ENCODE data around the gene PROCR. TPM values are rescaled to one million over a fixed set of nuclear protein-coding genes. Genes with fewer than 3 reads are reported as not detected.

Gene PROCR
- total RNA-seq, 2 experiments from 2014 or later = 1.0 to 1.1 TPM

DNA sequence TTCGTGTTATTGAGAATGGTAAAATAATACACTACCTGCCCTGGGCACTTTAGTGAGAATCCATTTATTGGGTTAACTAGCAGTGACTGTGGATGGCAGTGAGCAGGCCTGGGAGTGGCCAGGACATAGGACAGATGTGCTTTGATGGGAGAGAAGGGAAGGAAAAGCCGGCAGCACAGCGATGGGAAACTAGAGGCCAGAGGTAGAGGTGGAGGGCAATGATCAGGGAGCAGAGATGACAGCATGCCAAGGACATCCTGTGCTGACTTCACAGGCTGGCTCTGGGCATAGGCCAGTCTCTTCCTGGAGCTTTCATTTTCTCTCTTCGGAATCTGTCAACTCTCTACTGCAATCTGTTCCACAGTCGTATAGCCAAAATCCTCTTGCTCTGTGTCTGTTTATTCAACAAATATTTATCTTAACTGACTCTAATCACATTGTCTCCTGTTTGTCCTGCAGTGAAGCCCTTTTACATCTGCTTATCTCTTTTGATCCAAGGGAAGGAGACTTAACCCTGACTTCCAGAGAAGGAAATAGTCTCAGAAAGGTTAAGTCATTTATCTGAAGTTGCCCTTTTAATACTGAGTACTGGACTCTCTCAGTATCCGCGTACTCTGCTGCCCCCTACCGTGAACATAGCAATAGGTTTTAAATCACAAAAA lies 36.2 kb downstream of the PROCR start:
- POLR2A ChIA-PET = no interaction called here
- CTCF ChIA-PET = interaction anchor here (0.6 to 5.1 kb wide), 11 partner anchors 11 to 234 kb away, joined by 3 to 64 read pairs (median 3); partner anchors contain the start of genes EDEM2 and GDF5
- no peak overlapping the region for H3K27ac Mint-ChIP-seq
- DNase-seq = peak; percentile 83
- no peaks in the 10 kb centered on the region for H3K27me3 Mint-ChIP-seq
- H3K9me3 Mint-ChIP-seq = no peaks in the 10 kb centered on the region
- intact Hi-C loops (cut with micrococcal nuclease) = loop anchor here (1.0 to 10.0 kb wide), 4 partner anchors 63 to 374 kb away; partner anchors contain the start of genes GSS and MYH7B
- H3K4me3 Mint-ChIP-seq = no peak overlapping the region
- H3K4me1 Mint-ChIP-seq (ENCODE audit: low read depth) = no peaks in the 10 kb centered on the region
- H3K36me3 Mint-ChIP-seq = no peaks in the 10 kb centered on the region

DNA sequence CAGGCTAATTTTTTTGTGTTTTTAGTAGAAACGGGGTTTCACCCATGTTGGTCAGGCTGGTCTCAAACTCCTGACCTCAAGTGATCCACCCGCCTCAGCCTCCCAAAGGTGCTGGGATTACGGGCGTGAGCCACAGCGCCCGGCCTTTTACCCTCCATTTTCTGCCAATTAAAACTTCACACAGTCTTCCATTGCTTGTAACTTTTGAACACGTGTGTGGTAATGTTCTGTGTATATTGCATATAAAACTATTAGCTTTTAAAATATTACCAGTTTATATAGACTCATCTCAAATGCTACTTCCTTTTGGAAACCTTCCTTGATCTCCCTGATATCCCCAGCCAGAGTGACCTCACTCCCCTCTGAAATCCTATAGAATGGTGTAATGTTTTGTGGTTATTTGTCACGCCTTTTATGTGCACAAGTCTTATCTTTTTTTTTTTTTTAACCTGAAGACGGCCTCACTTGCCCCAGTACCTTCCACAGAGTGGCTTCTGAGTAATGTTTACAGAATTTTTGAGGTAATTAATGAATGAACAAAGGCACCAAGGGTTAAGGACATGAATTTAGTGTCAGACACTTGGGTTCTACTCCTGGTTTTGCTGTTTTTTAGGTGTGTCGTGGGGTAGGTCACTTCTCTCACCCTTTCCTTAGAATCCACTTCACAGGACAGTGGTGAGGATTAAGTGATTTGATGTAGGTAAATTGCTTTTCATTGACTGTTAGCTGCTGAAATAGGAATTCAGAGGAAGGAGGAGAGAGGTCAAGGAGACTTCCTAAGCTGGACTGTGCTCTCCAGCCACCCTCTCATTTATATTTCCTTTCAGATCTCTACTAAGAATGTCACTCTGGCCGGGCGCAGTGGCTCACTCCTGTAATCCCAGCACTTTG lies 43.4 kb downstream of the PROCR start:
- intact Hi-C loops (cut with micrococcal nuclease) = no loop called here
- Mint-ChIP-seq H3K4me3 (no peak overlapping the region), H3K36me3 (no peaks in the 10 kb centered on the region), H3K27me3 (no peaks in the 10 kb centered on the region), H3K9me3 (no peaks in the 10 kb centered on the region), H3K27ac (no peak overlapping the region), H3K4me1 (ENCODE audit: low read depth) (no peaks in the 10 kb centered on the region)
- POLR2A ChIA-PET = no interaction called here
- DNase-seq = no peak
- CTCF ChIA-PET = no interaction called here

DNA sequence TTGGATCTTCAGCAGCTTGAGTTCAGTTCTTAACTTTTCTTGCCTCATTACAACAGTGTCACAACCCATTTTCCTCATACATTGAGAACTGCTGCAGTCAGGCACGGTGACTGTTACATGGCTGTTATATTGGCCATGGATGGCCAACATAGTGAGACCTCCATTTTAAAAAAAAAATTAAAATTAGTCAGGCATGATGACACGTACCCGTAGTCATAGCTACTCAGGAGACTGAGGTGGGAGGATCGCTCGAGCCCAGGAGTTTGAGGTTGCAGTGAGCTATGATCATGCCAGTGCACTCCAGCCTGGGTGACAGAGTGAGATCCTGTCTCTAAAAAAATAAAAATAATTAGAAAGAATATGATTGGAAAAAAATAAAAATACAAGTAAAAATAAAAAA lies 44.7 kb downstream of the PROCR start:
- ChIA-PET POLR2A (no interaction called here), CTCF (interaction anchor here (0.8 kb wide), 2 partner anchors 69 to 122 kb away, joined by 3 read pairs; partner anchors contain the start of gene EDEM2)
- H3K9me3 Mint-ChIP-seq = no peaks in the 10 kb centered on the region
- H3K36me3 Mint-ChIP-seq = no peaks in the 10 kb centered on the region
- H3K4me1 Mint-ChIP-seq (ENCODE audit: low read depth) = no peaks in the 10 kb centered on the region
- intact Hi-C loops (cut with micrococcal nuclease) = no loop called here
- no peak overlapping the region for H3K27ac Mint-ChIP-seq
- no peaks in the 10 kb centered on the region for H3K27me3 Mint-ChIP-seq
- DNase-seq = no peak
- no peak overlapping the region for H3K4me3 Mint-ChIP-seq

DNA sequence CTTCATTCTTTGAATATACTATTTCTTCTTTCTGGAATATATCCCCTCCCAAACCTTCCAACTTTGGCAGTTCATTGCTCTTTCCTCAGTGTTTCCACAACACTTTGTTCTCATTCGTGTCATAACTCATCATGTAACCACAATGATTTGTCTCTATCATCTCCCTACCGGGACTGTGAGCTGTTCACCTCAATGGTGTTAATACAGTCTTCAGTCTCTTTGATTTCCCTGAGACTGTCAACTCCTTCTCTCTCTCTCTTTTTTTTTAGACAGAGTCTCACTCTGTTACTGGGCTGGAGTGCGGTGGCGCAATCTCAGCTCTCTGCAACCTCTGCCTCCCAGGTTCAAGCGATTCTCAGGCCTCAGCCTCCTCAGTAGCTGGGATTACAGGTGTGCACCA lies 52.1 kb downstream of the PROCR start:
- intact Hi-C loops (cut with micrococcal nuclease) = no loop called here
- H3K4me1 Mint-ChIP-seq (ENCODE audit: low read depth) = peaks cover 7% of the 10 kb centered on the region
- ChIA-PET CTCF (interaction anchor here (0.7 to 1.6 kb wide), 3 partner anchors 14 to 54 kb away, joined by 3 to 6 read pairs (median 4); partner anchors contain the start of gene MMP24OS), POLR2A (interaction anchor here (0.6 kb wide), 1 partner anchor 189 kb away, joined by 3 read pairs; no protein-coding TSS in a partner anchor)
- H3K27ac Mint-ChIP-seq = no peak overlapping the region
- no peak overlapping the region for H3K4me3 Mint-ChIP-seq
- DNase-seq = no peak
- peaks cover 21% of the 10 kb centered on the region for H3K27me3 Mint-ChIP-seq
- peaks cover 2% of the 10 kb centered on the region for H3K9me3 Mint-ChIP-seq
- H3K36me3 Mint-ChIP-seq = peaks cover 5% of the 10 kb centered on the region

DNA sequence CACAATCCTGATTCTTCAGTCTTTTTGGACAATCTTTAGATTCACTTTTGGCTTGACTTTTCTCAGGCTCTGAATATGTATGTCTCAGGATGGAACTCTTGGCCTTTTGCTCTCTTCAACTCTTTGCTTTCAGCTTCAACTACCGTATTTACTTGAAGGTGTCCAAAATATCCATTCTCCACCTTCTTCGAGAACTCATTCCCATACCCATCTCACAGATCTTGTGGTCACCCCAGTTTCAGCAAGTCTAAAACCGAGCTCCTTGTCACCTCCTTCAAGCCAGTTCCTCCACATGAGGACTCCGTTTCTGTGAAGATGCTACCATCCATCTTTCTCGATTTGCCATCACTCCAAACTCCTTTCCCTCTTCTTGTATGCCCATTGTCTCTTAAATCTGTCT lies 52.7 kb downstream of the PROCR start:
- Mint-ChIP-seq H3K4me3 (no peak overlapping the region), H3K27ac (no peak overlapping the region), H3K27me3 (peaks cover 26% of the 10 kb centered on the region), H3K36me3 (peaks cover 6% of the 10 kb centered on the region), H3K4me1 (ENCODE audit: low read depth) (peaks cover 7% of the 10 kb centered on the region), H3K9me3 (peaks cover 2% of the 10 kb centered on the region)
- ChIA-PET POLR2A (interaction anchor here (0.6 kb wide), 1 partner anchor 189 kb away, joined by 3 read pairs; no protein-coding TSS in a partner anchor), CTCF (interaction anchor here (0.7 to 1.6 kb wide), 2 partner anchors 16 to 53 kb away, joined by 3 to 6 read pairs; partner anchors contain the start of gene MMP24OS)
- DNase-seq = no peak
- intact Hi-C loops (cut with micrococcal nuclease) = no loop called here

DNA sequence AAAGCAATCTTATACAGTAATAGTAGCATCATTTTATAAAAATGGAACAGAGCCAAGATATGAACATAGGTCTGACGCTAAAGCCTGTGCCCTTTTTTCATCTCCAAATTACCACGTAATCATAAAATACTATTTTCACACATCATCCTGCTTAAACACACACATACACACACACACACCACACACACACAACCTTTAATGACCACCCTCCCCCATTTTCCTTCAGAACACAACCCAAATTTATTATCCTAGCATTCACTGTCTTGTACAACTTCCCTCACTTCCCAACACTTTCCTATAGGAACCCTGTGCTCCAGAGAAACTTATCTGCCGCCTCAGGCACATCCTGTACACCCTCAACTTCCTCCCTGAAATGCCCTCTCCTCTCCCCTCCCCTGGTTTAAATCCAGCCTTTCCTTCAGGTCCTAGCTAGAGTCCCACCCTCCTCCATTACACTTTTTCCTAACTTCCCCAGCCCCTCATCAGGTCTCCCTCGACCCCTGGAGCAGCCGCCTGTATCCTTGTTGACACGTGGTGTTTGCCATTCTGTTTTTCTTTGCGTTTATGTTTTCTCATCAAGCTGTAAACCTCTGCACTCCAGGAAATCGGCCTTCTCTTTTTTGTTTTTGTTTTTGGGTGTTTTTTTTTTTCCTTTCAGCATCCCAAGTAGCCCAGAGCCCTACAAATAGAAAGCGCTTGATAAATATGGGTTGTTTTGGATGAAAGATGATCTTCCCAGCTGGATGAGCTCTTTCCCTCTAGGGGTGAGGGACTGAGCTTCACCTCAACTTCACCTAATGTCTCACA lies 53.6 kb downstream of the PROCR start:
- CTCF ChIA-PET = interaction anchor here (1.0 kb wide), 1 partner anchor 15 kb away, joined by 4 read pairs; no protein-coding TSS in a partner anchor
- Mint-ChIP-seq H3K4me1 (ENCODE audit: low read depth) (peaks cover 7% of the 10 kb centered on the region), H3K36me3 (peaks cover 8% of the 10 kb centered on the region), H3K27ac (no peak overlapping the region), H3K9me3 (peaks cover 2% of the 10 kb centered on the region), H3K27me3 (peaks cover 27% of the 10 kb centered on the region), H3K4me3 (peak overlapping the region; percentile 42)
- DNase-seq = no peak
- POLR2A ChIA-PET = no interaction called here
- intact Hi-C loops (cut with micrococcal nuclease) = no loop called here

DNA sequence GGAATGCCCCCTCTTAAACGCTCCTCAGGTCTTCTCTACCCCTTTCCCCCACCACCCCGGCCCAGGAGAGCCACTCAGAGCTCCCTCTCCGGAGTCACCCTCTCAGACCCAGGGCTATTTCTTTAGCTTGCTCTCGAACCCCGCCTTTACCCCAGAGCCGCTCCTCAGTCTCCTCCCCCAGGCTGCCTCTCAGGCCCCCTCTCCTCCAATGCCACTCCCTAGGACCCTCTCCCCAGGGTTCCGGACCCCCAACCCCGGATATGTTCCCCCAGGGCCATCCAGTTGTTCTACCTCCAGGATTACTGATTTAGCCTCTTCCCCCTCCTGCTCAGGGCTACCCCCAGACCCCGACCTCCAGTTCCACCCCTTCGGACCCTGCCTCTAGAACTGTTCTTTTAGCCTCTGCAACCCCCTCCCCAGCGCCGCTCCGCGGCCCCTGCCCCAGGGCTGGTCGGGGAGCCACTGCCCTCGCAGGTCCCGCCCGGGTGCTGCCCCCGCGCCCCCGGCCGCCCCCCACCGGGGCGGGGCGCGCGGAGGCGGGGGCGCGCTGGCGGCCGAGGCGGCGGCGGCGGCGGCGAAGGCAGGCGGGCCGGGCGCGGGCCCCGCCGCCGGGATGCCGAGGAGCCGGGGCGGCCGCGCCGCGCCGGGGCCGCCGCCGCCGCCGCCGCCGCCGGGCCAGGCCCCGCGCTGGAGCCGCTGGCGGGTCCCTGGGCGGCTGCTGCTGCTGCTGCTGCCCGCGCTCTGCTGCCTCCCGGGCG lies 54.4 kb downstream of the PROCR start, which contains the start of gene MMP24:
Gene MMP24 (plus strand): TSS at position 565 of the 758 bp plus-strand sequence. CDS start 49 bp downstream, at position 614.
- H3K4me1 Mint-ChIP-seq (ENCODE audit: low read depth) = peaks cover 7% of the 10 kb centered on the region
- intact Hi-C loops (cut with micrococcal nuclease) = no loop called here
- peaks cover 11% of the 10 kb centered on the region for H3K36me3 Mint-ChIP-seq
- no peak for DNase-seq
- peaks cover 27% of the 10 kb centered on the region for H3K27me3 Mint-ChIP-seq
- no peak within 1 kb of the TSS for H3K27ac Mint-ChIP-seq
- POLR2A ChIA-PET = no interaction called here
- CTCF ChIA-PET = interaction anchor here (1.0 to 1.4 kb wide), 2 partner anchors 16 to 81 kb away, joined by 4 to 6 read pairs; no protein-coding TSS in a partner anchor
- peaks cover 2% of the 10 kb centered on the region for H3K9me3 Mint-ChIP-seq
- peak within 1 kb of the TSS; percentile 55 for H3K4me3 Mint-ChIP-seq

Other genes starting within 250 kb of the PROCR start
- 10 to 100 TPM; 67.7 to 72.2 TPM for gene GSS, start 216.3 kb upstream of the PROCR start, total RNA-seq
- gene MYH7B, start 216.2 kb upstream of the PROCR start, total RNA-seq = under 1 TPM; 0.50 to 0.61 TPM
- gene TRPC4AP, start 79.3 kb upstream of the PROCR start, total RNA-seq = 10 to 100 TPM; 45.8 to 48.3 TPM
- 10 to 100 TPM; 17.3 to 19.9 TPM for gene EDEM2, start 24.7 kb upstream of the PROCR start, total RNA-seq
- not detected for gene MMP24, start 54.6 kb downstream of the PROCR start, total RNA-seq
- gene MMP24OS, start 106.0 kb downstream of the PROCR start, total RNA-seq = 10 to 100 TPM; 35.0 to 38.1 TPM
- 100 to 1,000 TPM; 115 to 120 TPM for gene EIF6, start 112.7 kb downstream of the PROCR start, total RNA-seq
- gene FAM83C, start 120.4 kb downstream of the PROCR start, total RNA-seq = not detected
- 10 to 100 TPM; 44.4 to 48.6 TPM for gene UQCC1, start 239.9 kb downstream of the PROCR start, total RNA-seq

Measured in activated CD4-positive, alpha-beta memory T cell treated with anti-CD3 and anti-CD28 coated beads for 36 hours (primary cell).